HuH-7 (cell line): ENCODE results near the gene BCAS3.

Experiments used
- DNase-seq: peaks from one replicate; pipeline ENCODE4 v3.0.0; 2011; ENCODE audit warnings: low spot score

The BCAS3 gene

GRCh38 chr17:61066062-61066461 is 388.4 kb downstream of the BCAS3 start:
- no peak for DNase-seq

- no peak for DNase-seq
Measured at GRCh38 chr17:61070649-61071048, 393.0 kb downstream of the BCAS3 start.

DNA sequence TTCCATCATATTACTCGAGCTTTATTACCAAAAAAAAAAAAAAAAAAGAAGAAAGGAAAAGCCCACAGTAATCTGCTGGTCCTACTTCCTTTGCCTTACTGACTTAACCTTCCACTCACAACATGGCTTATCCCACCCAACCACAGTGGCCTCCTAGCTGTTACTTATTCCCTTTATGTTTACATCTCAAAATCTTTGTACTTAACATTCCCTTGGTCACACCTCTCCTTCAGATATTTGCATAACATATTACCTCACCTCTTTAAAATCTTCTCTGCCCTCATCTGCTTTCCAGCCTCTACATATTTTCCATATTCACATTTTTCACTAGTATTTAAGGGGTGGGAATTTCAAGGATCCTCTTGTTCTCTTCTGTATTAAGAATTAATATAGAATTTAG is 395.0 kb downstream of the BCAS3 start:
- DNase-seq, result no peak

GRCh38 chr17:61073131-61073530 is 395.5 kb downstream of the BCAS3 start:
- no peak for DNase-seq

- DNase-seq, result no peak
Measured at GRCh38 chr17:61073799-61074513, 396.3 kb downstream of the BCAS3 start.

- DNase-seq, result no peak
Measured at GRCh38 chr17:61075988-61076387, 398.3 kb downstream of the BCAS3 start.

DNA sequence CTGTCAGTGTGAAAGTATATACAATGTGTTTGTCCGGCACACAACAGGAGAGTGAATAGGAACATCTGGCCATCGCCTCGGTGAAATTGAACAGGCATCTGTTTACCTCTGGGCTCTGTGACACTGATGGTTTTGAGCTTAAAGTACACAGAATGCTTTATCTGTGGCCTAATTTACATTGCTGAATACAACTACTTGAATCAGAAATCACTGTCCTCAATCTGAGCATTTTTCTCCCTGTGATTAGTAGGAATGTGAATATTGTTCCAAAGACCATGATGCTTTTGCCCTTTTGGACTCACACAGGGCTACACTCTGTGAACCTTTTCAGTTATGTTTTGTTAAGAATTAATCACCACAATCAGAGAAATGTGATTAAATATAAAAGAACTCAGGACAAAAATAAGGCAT is 399.0 kb downstream of the BCAS3 start:
- DNase-seq, result no peak

DNA sequence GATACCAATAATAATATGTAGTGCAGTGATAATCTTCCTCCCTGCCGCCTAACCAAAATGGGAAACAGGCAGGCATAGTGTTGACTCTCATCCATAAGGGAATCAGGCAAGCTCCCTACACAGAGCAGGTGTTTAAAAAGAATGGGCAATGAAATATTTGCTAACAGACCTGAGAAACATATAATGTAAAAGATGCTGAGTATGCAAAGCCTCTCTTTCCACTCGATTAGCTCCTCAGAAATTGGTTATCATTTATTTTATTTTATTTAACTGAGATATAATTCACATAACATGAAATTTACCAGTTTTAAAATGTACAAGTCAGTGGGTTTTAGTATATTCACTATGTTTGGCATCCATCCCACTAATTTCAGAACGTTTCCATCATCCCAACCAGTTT is 404.3 kb downstream of the BCAS3 start:
- DNase-seq, result no peak

DNA sequence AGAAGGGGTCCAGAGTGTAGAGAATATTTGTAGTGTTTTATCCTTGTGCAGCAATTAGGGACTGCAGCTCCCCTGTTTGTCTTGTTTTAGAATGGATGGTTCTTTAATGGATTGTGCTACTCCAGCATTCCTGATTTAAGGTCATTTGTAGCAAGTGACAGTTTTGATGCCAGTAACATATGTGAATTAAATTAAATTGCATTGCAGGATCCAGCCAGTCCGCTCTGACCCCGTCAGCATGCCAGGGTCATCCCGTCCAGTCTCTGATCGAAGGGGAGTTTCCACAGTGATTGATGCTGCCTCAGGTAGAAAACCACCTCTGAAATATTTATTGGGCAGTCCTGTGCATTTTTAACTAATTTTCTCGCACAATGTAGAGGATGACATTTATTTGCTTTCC is 406.6 kb downstream of the BCAS3 start:
- no peak for DNase-seq

DNA sequence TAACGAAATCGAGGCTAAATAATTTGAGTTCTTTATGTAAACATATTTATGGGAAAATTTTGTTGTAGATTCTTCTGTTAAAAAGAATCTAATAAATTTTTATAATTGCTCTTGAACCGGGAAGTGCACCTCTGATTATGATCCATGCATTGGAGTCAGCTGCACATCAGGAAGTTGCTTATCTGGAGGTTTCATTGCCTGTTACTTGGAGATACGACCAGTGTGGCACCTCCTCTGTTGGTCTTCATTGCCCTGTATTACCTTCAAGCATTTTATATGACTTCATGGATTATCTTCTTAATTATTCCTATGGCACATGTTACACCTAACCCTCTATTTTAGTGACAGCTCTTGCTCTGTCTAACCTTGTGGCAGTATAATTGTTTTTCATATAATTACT is 409.4 kb downstream of the BCAS3 start:
- DNase-seq, result no peak

GRCh38 chr17:61088556-61088955 is 410.9 kb downstream of the BCAS3 start:
- no peak for DNase-seq

DNA sequence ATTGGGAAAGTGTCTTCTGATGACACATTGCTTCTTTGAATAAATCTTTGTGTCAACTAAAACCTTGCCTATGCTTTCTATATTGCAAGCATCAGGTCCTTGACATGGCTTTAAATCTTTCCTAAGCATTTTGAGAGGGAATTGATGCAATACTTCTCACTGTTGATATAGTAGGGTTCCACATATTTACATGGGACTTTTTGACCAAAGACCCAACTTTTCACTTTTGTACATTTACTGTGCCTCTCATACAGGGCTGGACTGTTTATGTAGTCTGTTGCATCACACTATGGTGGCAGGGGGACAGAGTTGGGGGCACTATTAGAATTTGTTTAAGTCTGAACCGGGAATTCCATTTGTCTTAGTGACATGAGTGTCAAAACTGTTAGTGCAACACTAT is 413.4 kb downstream of the BCAS3 start:
- no peak for DNase-seq

DNA sequence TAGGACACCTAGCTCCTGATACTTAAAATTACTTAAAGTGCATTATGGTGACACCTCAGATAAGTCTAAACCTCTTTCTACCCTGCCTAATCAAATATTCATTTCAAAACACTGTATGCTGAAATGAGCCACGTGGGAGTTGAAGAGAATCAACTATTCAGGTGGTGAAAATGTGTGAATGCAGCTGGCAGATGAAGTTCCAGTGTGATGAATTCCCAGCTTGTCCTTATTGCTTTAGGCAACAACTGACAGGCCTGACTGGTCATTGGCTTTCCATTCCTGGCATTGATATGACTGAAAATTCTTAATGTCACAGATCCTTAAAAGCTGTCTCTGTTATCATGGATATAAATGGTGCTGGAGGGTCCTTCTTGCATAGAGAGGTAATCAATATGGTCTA is 420.1 kb downstream of the BCAS3 start:
- DNase-seq, result no peak

DNA sequence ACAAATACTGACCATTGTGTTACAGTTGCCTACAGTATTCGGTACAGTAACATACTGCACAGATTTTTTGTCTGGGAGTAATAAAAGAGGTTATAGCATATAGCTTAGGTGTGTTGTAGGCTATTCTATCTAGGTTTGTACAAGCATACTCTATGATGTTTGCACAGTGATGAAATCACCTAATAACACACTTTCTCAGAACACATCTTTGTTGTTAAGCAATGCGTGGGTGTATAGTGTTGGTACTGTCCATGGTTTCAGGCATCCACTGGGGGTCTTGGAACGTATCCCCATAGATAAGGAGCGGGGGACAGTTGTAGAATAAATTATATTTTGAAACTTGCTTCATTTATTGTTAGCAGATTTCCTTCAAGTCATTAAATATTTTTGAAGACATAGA is 428.7 kb downstream of the BCAS3 start:
- DNase-seq, result no peak

DNA sequence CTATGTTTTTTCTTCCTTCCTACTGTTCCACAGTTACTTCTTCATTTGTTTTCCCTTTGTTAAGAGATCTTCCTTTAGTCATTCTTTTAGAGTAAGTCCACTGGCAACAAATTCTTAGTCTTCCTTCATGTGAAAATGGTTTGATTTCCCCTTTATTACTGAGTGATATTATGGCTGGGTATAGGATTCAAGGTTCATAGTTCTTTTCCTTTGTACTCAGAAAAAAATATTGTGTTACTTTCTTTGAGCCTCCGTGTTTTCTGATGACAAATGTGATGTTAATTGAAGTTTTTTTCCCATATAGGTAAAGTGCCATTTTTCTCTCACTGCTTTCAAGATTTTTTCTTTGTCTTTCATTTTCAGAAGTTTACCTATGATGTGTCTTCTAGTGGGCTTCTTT is 438.9 kb downstream of the BCAS3 start:
- DNase-seq, result no peak

DNA sequence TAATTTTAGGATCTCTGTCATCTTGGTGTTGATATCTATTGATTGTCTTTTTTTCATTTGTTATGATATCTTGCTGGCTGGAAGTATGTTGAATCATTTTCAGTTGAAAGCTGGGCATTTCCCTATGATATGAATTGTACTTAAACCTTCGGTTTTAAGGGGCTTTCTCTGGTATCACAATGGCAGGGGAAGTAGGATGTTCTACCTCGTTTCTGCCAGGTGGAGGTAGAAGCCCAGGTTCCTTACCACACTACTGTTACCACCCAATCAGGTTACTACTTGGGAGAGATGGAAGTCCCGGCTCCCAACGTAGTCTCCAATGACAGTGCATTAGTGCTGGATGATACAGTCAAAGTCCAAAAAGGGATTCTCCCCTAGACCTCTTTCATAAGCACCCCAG is 440.3 kb downstream of the BCAS3 start:
- no peak for DNase-seq

DNA sequence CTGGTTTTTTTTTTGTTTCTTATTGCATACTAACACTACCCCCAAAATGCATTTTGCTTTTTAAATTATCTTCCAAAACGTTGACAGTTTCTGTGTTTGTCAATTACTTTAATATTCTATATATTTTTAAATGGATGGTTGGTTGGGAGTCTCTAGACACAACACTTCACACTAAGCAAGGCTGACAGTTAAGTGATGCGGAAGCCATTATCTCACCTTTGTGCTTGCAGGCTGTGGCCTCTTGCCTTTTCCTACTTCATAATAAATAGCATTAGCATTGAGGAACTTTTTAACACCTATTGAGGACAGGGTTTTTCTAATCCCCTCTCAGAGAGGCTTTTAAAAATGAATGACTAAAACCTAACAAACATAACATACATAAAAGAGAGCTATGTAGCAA is 441.2 kb downstream of the BCAS3 start:
- no peak for DNase-seq

- DNase-seq, result no peak
Measured at GRCh38 chr17:61122326-61122913, 444.8 kb downstream of the BCAS3 start.

DNA sequence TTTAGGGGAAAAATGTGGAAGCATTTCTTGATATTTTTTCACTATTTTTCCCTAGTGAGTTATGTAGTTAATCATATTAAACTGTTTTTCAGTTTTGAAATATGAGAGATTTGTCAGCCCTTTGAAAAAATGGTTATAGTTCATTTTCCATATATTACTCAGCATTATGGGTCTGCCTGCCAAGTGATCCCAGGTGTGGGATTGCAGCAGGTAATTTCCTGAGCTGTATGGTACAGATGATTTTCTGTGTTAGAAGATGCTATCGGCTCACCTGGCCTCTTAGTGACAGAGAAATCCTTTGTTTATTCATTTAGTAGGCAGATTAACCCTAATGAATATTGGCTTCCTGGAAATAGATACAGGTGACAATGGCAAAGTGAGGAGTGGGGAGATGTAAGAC is 446.9 kb downstream of the BCAS3 start:
- no peak for DNase-seq

DNA sequence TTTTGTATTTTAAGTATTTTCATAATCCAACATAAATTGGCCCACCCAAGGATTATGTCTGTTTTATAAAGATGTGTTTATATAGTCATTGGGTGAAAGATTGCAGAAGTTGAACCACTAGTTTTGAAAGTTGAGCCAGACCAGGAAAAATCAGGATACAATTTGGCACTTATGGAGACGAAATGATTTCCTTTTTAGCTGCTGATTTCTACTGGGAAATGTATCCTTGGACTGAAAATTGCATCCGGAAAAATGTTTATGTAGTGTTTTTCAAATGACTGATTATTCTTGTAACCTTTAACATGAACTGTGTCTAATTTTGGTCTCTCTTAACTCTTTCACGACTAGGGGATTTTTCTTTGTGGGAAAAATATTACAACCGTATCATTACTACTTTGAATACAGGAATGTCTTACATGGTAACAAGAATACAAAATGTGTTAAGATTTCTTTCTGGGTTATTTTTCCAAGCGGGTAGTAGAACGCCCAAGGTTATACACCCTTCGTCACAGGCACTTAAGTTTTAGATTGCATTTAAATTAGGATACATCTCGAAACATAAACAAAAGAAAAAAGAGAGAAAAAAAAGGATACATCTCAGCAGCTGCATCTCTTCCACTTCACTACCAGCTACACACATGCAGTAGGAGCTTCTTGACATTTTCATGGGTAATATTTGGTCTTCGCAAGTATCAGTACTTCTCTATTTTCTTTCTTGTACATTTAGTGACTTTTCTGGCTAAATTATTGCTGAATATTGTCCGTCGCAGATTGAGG is 449.0 kb downstream of the BCAS3 start:
- DNase-seq, result no peak

DNA sequence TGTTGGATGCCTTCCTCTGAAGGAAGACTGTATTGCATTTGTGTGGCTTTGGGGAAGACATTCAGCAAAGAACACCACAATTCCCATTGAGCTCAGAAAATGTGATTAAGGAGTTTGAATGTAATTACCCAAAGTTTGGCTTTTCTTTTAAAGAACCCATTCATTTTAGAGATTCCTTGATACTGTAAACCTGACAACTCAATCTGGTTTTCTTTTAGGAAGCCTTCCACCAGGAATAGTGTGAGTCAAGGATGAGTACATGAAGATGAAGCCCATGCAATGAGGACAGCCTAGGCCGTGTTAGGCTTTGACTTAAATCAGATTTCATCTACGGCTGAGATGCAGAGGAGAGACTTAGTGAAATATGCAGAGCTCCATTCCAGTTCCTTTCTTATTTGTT is 450.3 kb downstream of the BCAS3 start:
- DNase-seq, result no peak

DNA sequence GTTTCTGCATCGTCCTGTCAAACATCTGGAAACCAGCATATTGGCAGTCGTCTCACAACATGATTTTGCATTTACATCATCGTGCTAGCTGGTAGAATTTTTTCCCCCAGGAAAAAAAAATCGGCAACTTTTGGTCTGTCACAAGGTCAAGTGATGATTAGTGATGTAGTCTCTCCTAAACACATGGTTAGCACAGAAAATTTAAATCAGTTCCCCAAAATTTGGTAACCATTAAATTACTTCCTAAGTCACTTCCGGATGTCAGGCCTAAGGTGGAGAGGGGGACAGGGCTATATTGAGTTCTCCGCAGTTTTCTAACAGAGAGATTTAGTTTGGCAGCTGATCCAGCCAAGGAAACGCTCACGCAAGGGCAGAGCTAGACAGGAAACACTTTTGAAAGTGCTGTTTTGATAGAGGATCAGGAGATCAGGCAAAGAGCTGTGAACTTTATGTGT is 451.0 kb downstream of the BCAS3 start:
- DNase-seq, result no peak
